ENCODE results near the gene OR2T35.
"Not testable (repeated sequence)": the region's sequence is repeated elsewhere in the genome, so short reads cannot be mapped to it uniquely, and the experiment has no call there.

DNA sequence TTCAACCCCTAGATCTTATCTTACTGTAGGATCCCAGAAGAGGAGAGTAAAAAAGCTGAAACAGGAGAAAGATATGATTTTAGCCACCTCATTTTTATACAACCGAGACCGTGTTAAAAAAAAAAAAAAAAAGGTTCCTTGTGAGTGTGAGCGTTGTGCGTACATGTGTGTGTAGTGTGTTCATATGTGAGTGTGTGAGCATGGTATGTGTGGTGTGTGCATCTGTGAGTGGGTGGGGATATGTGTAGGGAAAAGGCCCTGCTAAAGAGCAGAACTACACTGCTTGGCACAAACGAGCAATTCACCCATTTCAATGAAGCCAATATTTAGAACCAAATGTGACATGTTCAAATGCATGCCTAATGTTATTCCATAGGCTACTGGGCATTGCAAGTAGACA, 3.5 kb downstream of the OR2T35 start:
- TF ChIP-seq, protein P1, sequence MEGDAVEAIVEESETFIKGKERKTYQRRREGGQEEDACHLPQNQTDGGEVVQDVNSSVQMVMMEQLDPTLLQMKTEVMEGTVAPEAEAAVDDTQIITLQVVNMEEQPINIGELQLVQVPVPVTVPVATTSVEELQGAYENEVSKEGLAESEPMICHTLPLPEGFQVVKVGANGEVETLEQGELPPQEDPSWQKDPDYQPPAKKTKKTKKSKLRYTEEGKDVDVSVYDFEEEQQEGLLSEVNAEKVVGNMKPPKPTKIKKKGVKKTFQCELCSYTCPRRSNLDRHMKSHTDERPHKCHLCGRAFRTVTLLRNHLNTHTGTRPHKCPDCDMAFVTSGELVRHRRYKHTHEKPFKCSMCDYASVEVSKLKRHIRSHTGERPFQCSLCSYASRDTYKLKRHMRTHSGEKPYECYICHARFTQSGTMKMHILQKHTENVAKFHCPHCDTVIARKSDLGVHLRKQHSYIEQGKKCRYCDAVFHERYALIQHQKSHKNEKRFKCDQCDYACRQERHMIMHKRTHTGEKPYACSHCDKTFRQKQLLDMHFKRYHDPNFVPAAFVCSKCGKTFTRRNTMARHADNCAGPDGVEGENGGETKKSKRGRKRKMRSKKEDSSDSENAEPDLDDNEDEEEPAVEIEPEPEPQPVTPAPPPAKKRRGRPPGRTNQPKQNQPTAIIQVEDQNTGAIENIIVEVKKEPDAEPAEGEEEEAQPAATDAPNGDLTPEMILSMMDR (conservative IDR thresholded peaks at IDR 0.05; ENCODE audit: low read depth in 2 of 2) = not testable (repeated sequence)
- not testable (repeated sequence) for TF ChIP-seq CREB1 (CRISPR knock-in tag; IDR thresholded peaks at IDR 0.05; ENCODE audit: low read depth); EZH2 (IDR thresholded peaks at IDR 0.05; ENCODE audit: low read depth, unreplicated experiment); POLR2AphosphoS5 (IDR thresholded peaks at IDR 0.05; ENCODE audit: low read depth); JUNB (IDR thresholded peaks at IDR 0.05; ENCODE audit: unreplicated experiment); EZH2phosphoT487 (IDR thresholded peaks at IDR 0.05; ENCODE audit: unreplicated experiment); NANOG (IDR thresholded peaks at IDR 0.05; ENCODE audit: borderline replicate concordance)
- TF ChIP-seq, protein P2, sequence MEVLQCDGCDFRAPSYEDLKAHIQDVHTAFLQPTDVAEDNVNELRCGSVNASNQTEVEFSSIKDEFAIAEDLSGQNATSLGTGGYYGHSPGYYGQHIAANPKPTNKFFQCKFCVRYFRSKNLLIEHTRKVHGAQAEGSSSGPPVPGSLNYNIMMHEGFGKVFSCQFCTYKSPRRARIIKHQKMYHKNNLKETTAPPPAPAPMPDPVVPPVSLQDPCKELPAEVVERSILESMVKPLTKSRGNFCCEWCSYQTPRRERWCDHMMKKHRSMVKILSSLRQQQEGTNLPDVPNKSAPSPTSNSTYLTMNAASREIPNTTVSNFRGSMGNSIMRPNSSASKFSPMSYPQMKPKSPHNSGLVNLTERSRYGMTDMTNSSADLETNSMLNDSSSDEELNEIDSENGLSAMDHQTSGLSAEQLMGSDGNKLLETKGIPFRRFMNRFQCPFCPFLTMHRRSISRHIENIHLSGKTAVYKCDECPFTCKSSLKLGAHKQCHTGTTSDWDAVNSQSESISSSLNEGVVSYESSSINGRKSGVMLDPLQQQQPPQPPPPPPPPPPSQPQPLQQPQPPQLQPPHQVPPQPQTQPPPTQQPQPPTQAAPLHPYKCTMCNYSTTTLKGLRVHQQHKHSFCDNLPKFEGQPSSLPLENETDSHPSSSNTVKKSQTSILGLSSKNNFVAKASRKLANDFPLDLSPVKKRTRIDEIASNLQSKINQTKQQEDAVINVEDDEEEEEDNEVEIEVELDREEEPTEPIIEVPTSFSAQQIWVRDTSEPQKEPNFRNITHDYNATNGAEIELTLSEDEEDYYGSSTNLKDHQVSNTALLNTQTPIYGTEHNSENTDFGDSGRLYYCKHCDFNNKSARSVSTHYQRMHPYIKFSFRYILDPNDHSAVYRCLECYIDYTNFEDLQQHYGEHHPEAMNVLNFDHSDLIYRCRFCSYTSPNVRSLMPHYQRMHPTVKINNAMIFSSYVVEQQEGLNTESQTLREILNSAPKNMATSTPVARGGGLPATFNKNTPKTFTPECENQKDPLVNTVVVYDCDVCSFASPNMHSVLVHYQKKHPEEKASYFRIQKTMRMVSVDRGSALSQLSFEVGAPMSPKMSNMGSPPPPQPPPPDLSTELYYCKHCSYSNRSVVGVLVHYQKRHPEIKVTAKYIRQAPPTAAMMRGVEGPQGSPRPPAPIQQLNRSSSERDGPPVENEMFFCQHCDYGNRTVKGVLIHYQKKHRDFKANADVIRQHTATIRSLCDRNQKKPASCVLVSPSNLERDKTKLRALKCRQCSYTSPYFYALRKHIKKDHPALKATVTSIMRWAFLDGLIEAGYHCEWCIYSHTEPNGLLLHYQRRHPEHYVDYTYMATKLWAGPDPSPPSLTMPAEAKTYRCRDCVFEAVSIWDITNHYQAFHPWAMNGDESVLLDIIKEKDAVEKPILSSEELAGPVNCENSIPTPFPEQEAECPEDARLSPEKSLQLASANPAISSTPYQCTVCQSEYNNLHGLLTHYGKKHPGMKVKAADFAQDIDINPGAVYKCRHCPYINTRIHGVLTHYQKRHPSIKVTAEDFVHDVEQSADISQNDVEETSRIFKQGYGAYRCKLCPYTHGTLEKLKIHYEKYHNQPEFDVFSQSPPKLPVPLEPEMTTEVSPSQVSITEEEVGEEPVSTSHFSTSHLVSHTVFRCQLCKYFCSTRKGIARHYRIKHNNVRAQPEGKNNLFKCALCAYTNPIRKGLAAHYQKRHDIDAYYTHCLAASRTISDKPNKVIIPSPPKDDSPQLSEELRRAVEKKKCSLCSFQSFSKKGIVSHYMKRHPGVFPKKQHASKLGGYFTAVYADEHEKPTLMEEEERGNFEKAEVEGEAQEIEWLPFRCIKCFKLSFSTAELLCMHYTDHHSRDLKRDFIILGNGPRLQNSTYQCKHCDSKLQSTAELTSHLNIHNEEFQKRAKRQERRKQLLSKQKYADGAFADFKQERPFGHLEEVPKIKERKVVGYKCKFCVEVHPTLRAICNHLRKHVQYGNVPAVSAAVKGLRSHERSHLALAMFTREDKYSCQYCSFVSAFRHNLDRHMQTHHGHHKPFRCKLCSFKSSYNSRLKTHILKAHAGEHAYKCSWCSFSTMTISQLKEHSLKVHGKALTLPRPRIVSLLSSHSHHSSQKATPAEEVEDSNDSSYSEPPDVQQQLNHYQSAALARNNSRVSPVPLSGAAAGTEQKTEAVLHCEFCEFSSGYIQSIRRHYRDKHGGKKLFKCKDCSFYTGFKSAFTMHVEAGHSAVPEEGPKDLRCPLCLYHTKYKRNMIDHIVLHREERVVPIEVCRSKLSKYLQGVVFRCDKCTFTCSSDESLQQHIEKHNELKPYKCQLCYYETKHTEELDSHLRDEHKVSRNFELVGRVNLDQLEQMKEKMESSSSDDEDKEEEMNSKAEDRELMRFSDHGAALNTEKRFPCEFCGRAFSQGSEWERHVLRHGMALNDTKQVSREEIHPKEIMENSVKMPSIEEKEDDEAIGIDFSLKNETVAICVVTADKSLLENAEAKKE (CRISPR knock-in tag; IDR thresholded peaks at IDR 0.05) = not testable (repeated sequence)
- TF ChIP-seq, protein P3, sequence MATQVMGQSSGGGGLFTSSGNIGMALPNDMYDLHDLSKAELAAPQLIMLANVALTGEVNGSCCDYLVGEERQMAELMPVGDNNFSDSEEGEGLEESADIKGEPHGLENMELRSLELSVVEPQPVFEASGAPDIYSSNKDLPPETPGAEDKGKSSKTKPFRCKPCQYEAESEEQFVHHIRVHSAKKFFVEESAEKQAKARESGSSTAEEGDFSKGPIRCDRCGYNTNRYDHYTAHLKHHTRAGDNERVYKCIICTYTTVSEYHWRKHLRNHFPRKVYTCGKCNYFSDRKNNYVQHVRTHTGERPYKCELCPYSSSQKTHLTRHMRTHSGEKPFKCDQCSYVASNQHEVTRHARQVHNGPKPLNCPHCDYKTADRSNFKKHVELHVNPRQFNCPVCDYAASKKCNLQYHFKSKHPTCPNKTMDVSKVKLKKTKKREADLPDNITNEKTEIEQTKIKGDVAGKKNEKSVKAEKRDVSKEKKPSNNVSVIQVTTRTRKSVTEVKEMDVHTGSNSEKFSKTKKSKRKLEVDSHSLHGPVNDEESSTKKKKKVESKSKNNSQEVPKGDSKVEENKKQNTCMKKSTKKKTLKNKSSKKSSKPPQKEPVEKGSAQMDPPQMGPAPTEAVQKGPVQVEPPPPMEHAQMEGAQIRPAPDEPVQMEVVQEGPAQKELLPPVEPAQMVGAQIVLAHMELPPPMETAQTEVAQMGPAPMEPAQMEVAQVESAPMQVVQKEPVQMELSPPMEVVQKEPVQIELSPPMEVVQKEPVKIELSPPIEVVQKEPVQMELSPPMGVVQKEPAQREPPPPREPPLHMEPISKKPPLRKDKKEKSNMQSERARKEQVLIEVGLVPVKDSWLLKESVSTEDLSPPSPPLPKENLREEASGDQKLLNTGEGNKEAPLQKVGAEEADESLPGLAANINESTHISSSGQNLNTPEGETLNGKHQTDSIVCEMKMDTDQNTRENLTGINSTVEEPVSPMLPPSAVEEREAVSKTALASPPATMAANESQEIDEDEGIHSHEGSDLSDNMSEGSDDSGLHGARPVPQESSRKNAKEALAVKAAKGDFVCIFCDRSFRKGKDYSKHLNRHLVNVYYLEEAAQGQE (IDR thresholded peaks at IDR 0.05; ENCODE audit: unreplicated experiment) = not testable (repeated sequence)

Measured in GM23338 (cell line).